Fibroblast of lung (primary cell): Measurements from ENCODE around the gene ARSG. TPM values are rescaled to one million over a fixed set of nuclear protein-coding genes. Genes with fewer than 3 reads are reported as not detected.
A peak's percentile ranks its signal among the peaks of the same experiment; 100 is the strongest.
"Not testable (repeated sequence)": the region's sequence is repeated elsewhere in the genome, so short reads cannot be mapped to it uniquely, and the experiment has no call there.

Experiments
- DNase-seq, 2 donors: peaks; one replicate each; pipeline versions ENCODE4 v3.0.0 to v3.0.0-alpha.2; 2010; ENCODE audit warnings: low read depth in 2 of 2
- H2AFZ ChIP-seq: 2 replicates; pipeline ENCODE4 v1.5.1; 2012; ENCODE audit warnings: low read length, control low read depth, inconsistent platforms
- H3K27ac ChIP-seq: 2 replicates; pipeline ENCODE4 v1.5.1; 2011; ENCODE audit warnings: low read length, control low read depth; ENCODE audit not compliant: insufficient read depth
- H3K27me3 ChIP-seq: 2 replicates; pipeline ENCODE4 v1.5.1; 2011; ENCODE audit warnings: mild to moderate bottlenecking, low read length; ENCODE audit not compliant: control insufficient read depth, insufficient read depth
- H3K36me3 ChIP-seq: 2 replicates; pipeline ENCODE4 v1.5.1; 2011; ENCODE audit warnings: low read length; ENCODE audit not compliant: control insufficient read depth, insufficient read depth
- H3K4me1 ChIP-seq: 2 replicates; pipeline ENCODE4 v1.5.1; 2011; ENCODE audit warnings: low read length; ENCODE audit not compliant: control insufficient read depth, insufficient read depth; ENCODE audit errors: extremely low read depth
- H3K4me2 ChIP-seq: 2 replicates; pipeline ENCODE4 v1.5.1; 2011; ENCODE audit warnings: low read length, control low read depth; ENCODE audit not compliant: insufficient read depth; ENCODE audit errors: extremely low read depth
- H3K4me3 ChIP-seq, 4 experiments: fragments of 200-600 bp in 1 of 4; sonication (generic) in 1 of 4; replicated peaks in 1 of 4; 2 replicates each; pipeline ENCODE4 v1.5.1; 2011 to 2016; ENCODE audit warnings: low read length in 4 of 4, low read depth in 3 of 4, mild to moderate bottlenecking in 3 of 4, control low read depth in 2 of 4, inconsistent platforms in 1 of 4, mixed read lengths in 1 of 4; ENCODE audit not compliant: insufficient read depth in 1 of 4; ENCODE audit errors: control extremely low read depth in 1 of 4
- H3K79me2 ChIP-seq: 2 replicates; pipeline ENCODE4 v1.5.1; 2012; ENCODE audit warnings: mild to moderate bottlenecking, low read length, inconsistent platforms; ENCODE audit not compliant: control insufficient read depth, insufficient read depth
- H3K9ac ChIP-seq: 2 replicates; pipeline ENCODE4 v1.5.1; 2011; ENCODE audit warnings: mild to moderate bottlenecking, low read length, control low read depth; ENCODE audit not compliant: insufficient read depth
- H3K9me3 ChIP-seq: 2 replicates; pipeline ENCODE4 v1.5.1; 2012; ENCODE audit warnings: low read depth, low read length; ENCODE audit not compliant: control insufficient read depth, insufficient read depth
- H4K20me1 ChIP-seq: 2 replicates; pipeline ENCODE4 v1.5.1; 2011; ENCODE audit warnings: low read length; ENCODE audit not compliant: control insufficient read depth, insufficient read depth; ENCODE audit errors: extremely low read depth
- EZH2 ChIP-seq: IDR thresholded peaks from 2 replicates; pipeline ENCODE4 v1.5.1; 2012; ENCODE audit warnings: low read length, control low read depth, mild to moderate bottlenecking; ENCODE audit errors: missing control alignments
- polyA plus RNA-seq, 2 donors: library from polyadenylated mRNA; depleted of rRNA in 1 of 2; stranded (reverse) in 1 of 2; unstranded in 1 of 2; fragments of >200 nt; gene quantifications; 2 replicates each; pipeline ENCODE4 v1.2.1, GENCODE V29; 2011 to 2012; ENCODE audit warnings: missing spikeins in 1 of 2
- total RNA-seq: library from RNA; depleted of rRNA; stranded (reverse); fragments of >200 nt; gene quantifications from 2 replicates; pipeline ENCODE4 v1.2.1, GENCODE V29; 2014
- TF ChIP-seq, protein P1 (sequence below), 2 donors: IDR thresholded peaks in 1 of 2; conservative IDR thresholded peaks in 1 of 2; 1 replicate in 1 of 2; 2 replicates in 1 of 2; pipeline ENCODE4 v1.5.1; 2011 to 2012; ENCODE audit warnings: low read length in 2 of 2, control low read depth in 1 of 2, inconsistent platforms in 1 of 2, low read depth in 1 of 2, mild to moderate bottlenecking in 1 of 2

ARSG gene
- total and polyA plus RNA-seq, 2 donors (not counting 1 experiment from before 2014, with no cell fraction given): 3.5 to 8.1 TPM

DNA sequence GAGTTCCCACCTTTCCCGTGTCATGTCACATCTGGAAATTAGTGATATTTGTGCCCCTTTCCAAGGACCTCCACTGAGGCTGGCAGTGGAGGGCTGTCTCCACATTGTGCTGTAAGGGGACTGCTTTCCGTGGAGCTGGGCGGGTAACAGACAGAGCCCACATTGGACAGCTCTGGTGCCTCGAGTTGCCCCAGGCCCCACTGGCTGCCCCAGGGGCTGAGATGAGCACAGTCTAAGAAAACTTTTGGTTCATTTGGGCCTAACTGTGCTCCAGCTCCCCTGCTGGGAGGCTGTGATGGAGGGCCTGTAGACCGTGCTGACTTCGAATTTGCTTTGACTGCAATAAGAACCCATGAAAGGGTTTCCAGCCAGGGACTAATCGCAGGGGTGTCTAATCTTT, 38.0 kb downstream of the ARSG start:
- H3K79me2 ChIP-seq: no peaks in the 10 kb centered on the region
- no peaks in the 10 kb centered on the region for H3K27me3 ChIP-seq
- no peaks in the 10 kb centered on the region for H3K4me1 ChIP-seq
- no peaks in the 10 kb centered on the region for H3K9me3 ChIP-seq
- H4K20me1 ChIP-seq: no peaks in the 10 kb centered on the region
- no peak overlapping the region for H3K4me2 ChIP-seq
- H3K4me3 ChIP-seq: no peak overlapping the region
- TF ChIP-seq, protein P1, sequence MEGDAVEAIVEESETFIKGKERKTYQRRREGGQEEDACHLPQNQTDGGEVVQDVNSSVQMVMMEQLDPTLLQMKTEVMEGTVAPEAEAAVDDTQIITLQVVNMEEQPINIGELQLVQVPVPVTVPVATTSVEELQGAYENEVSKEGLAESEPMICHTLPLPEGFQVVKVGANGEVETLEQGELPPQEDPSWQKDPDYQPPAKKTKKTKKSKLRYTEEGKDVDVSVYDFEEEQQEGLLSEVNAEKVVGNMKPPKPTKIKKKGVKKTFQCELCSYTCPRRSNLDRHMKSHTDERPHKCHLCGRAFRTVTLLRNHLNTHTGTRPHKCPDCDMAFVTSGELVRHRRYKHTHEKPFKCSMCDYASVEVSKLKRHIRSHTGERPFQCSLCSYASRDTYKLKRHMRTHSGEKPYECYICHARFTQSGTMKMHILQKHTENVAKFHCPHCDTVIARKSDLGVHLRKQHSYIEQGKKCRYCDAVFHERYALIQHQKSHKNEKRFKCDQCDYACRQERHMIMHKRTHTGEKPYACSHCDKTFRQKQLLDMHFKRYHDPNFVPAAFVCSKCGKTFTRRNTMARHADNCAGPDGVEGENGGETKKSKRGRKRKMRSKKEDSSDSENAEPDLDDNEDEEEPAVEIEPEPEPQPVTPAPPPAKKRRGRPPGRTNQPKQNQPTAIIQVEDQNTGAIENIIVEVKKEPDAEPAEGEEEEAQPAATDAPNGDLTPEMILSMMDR (conservative IDR thresholded peaks at IDR 0.05 in 1 of 2, IDR thresholded peaks at IDR 0.05 in 1 of 2; ENCODE audit: low read depth in 1 of 2, low read length in 2 of 2): no peak
- TF ChIP-seq EZH2: no peak
- DNase-seq: no peak
- no peak overlapping the region for H3K9ac ChIP-seq
- H3K27ac ChIP-seq: no peak overlapping the region
- H2AFZ ChIP-seq: no peak overlapping the region
- no peaks in the 10 kb centered on the region for H3K36me3 ChIP-seq

DNA sequence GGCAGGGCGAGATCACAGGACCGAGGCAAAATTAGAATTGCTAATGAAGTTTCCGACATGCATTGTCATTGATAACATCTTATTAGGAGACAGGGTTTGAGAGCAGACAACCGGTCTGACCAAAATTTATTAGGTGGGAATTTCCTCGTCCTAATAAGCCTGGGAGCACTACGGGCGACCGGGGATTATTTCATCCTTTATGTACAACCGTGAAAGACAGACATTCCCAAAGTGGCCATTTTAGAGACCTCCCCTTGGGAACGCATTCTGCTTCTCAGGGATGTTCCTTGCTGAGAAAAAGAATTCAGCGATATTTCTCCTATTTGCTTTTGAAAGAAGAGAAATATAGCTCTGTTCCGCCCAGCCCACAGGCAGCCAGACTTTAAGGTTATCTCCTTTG, 40.6 kb downstream of the ARSG start:
- H4K20me1 ChIP-seq, H3K36me3 ChIP-seq, H3K27ac ChIP-seq, H3K4me3 ChIP-seq, H2AFZ ChIP-seq, H3K27me3 ChIP-seq, DNase-seq, H3K79me2 ChIP-seq, H3K4me2 ChIP-seq, H3K4me1 ChIP-seq, H3K9ac ChIP-seq, H3K9me3 ChIP-seq: not testable (repeated sequence)

DNA sequence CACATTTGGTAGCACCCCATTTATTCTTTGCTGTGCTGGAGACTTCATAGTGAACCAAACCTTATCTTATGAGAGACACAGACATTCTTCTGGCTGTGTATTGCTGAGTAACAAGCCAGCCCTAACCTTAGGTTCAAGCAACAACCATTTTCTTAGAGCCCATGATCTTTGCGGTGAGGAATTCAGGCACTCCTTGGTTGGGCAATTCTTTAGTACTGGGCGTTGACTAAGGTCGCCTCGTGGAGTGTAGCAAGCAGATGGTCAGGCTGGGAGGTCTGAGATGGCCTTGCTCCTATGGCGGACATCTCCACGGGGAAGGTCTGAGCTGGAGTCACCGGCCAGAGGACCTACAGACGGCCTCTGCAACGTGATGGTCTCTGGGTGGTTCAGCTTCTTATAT, 43.1 kb downstream of the ARSG start:
- no peak for TF ChIP-seq EZH2
- TF ChIP-seq, protein P1 (conservative IDR thresholded peaks at IDR 0.05 in 1 of 2, IDR thresholded peaks at IDR 0.05 in 1 of 2; ENCODE audit: low read depth in 1 of 2, low read length in 2 of 2): no peak
- Histone ChIP-seq H3K27ac (no peak overlapping the region), H3K9me3 (no peaks in the 10 kb centered on the region), H2AFZ (no peak overlapping the region), H3K4me2 (no peak overlapping the region), H4K20me1 (no peaks in the 10 kb centered on the region), H3K36me3 (no peaks in the 10 kb centered on the region), H3K4me1 (no peaks in the 10 kb centered on the region), H3K79me2 (no peaks in the 10 kb centered on the region), H3K27me3 (no peaks in the 10 kb centered on the region), H3K9ac (no peak overlapping the region), H3K4me3 (no peak overlapping the region)
- DNase-seq: peak in 1 of 2 donors; percentile 16
